GM15510 (cell line): Measurements from ENCODE around the gene ARFRP1.

Experiments used
- POLR2A ChIP-seq: IDR thresholded peaks from 3 replicates; pipeline ENCODE4 v1.6.1; 2011; ENCODE audit warnings: borderline replicate concordance; ENCODE audit not compliant: insufficient read length; ENCODE audit errors: extremely low read depth

ARFRP1 gene

DNA sequence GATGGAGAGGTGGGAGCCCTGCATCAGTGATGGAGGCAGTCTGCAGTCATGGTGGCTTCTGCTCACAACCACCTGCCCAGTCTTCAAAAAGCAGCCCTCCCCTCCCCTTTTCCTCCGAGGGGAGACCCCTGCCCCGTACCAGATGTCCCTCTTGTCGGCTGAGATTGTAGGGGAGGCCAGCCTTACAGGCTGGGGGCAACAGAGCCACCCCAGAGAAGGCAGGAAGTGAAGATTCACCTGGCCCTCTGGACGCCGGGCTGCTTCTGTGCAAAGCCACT is 6.8 kb downstream of the ARFRP1 start:
- no peak for TF ChIP-seq POLR2A

- TF ChIP-seq POLR2A = no peak
These were observed 7.4 kb downstream of the ARFRP1 start for GRCh38 chr20:63700199-63701050.

DNA sequence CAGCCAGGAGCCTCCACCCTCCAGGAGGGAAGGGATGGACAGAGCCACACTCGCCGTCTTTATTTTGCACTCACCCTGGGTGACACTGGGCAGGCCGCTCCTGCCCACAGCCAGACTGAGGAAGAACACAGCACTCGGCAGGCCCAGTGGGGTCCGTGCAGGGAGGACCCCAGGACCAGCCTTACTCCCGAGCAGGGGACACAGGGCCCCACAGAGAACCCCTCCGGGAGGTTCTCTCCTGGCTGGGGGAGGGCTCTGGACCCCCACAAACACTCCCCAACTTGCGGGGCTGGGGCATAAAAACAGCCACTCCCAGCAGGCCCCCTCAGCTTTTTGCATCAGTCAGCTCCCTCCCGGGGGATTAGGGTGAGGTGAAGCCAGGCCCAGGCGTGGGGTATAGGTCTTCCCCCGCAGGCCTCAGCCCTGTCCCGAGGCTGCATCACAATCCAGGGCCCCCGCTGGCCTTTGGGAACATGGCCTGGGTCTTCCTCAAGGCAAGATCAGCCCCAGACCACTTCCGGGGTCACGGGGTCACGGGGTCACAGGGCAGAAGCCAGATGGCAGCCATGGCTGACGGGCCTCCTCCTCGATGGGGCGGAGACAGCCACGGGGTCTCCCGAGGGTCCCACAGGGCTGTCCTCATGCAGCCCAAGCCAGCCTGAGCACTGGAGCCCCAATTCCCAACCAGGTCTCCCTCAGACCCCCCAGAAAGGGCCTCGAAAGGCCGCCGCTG is 8.1 kb downstream of the ARFRP1 start:
- no peak for TF ChIP-seq POLR2A

GRCh38 chr20:63698739-63699465 is 8.9 kb downstream of the ARFRP1 start:
- TF ChIP-seq POLR2A = peak; percentile 11

- no peak for TF ChIP-seq POLR2A
These were observed 9.8 kb downstream of the ARFRP1 start for GRCh38 chr20:63697868-63698545.

- TF ChIP-seq POLR2A = no peak
These were observed 10.4 kb downstream of the ARFRP1 start for GRCh38 chr20:63697357-63697867.

- TF ChIP-seq POLR2A = no peak
These were observed 11.0 kb downstream of the ARFRP1 start, which contains the start of gene TNFRSF6B for GRCh38 chr20:63696628-63697356. Gene TNFRSF6B, plus strand, starts transcription at chr20:63696652. Its CDS starts 116 bp downstream, at chr20:63696768.

GRCh38 chr20:63696306-63696627 is 11.5 kb downstream of the ARFRP1 start:
- TF ChIP-seq POLR2A = peak; percentile 5

DNA sequence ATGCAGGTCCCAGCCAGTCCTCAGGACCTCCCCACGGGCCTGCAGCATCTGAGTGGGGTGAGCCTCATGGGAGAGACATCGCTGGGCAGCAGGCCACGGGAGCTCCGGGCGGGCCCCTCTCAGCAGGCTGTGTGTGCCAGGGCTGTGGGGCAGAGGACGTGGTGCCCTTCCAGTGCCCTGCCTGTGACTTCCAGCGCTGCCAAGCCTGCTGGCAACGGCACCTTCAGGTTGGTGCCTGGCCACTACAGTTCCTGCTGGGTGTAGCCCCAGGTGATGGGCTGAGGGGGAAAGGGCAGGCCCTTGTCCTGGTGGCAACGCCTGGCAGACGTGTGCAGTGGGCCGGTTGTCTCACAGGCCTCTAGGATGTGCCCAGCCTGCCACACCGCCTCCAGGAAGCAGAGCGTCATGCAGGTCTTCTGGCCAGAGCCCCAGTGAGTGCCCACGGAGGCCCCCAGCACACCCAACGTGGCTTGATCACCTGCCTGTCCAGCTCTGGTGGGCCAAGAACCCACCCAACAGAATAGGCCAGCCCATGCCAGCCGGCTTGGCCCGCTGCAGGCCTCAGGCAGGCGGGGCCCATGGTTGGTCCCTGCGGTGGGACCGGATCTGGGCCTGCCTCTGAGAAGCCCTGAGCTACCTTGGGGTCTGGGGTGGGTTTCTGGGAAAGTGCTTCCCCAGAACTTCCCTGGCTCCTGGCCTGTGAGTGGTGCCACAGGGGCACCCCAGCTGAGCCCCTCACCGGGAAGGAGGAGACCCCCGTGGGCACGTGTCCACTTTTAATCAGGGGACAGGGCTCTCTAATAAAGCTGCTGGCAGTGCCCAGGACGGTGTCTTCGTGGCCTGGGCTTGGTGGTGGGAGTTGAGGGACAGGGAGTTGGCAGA is 12.1 kb downstream of the ARFRP1 start:
- no peak for TF ChIP-seq POLR2A

DNA sequence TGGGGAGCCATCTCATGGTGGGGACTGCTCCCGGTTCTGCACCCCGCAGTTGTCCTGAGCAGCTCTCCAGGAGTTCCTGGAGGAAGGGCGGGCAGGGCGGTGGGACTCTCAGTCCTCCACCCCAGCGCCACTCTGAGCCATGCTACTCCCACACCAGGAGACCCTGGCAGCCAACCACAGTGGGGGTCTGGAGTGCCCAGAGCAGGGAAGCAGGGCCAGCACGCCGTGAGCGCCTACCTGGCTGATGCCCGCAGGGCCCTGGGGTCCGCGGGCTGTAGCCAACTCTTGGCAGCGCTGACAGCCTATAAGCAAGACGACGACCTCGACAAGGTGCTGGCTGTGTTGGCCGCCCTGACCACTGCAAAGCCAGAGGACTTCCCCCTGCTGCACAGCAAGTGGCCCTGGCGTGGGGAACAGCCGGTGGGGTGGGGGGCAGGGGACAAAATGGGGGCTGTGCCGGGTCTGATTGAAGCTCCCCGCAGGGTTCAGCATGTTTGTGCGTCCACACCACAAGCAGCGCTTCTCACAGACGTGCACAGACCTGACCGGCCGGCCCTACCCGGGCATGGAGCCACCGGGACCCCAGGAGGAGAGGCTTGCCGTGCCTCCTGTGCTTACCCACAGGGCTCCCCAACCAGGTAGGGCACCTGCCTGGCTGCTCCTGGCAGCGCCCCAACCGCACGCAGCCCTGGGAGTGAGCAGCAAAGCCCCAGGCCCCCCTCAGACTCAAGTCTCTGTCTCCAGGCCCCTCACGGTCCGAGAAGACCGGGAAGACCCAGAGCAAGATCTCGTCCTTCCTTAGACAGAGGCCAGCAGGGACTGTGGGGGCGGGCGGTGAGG is 13.0 kb downstream of the ARFRP1 start:
- no peak for TF ChIP-seq POLR2A

DNA sequence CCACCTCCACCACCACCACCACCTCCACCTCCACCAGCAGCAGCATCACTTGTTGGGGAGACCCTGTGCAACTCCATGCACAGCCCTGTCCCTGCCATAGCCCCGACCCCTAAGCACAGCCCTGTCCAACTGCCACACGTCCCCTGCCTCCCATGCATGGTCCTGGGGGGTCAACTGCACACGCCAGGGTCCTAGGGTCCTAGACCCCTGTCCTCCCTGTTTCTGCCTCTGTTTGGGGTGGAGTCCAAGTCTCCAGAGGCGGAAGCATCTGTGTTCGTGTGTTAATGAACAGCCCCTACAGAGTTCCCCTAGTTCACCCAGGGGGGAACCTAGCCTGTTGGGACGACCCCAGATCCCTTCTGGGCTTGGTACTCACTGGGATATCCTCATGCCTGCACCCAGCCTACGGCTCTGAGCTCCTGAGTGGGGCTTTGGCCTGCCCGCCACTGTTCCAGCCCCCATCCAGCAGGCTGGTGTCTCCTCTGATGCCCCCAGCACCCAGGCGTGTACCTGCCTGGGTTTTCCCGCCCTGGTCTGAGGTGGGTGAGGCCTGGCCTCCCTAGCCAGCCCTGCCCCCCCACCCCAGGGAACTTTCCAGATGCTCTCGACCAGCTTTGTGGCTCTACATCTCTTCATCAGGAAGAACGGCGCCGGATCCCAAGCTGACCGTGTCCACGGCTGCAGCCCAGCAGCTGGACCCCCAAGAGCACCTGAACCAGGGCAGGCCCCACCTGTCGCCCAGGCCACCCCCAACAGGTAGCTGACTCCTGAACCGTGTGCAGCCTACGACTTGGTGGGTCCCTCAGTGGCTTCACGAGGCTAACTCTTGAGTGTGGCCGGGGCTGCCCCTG is 13.8 kb downstream of the ARFRP1 start:
- TF ChIP-seq POLR2A = no peak

GRCh38 chr20:63693083-63693732 is 14.6 kb downstream of the ARFRP1 start:
- TF ChIP-seq POLR2A = no peak
